SK-N-SH treated with all-trans-retinoic acid at 6 μM for 48 hours (cell line): Measurements from ENCODE around the gene ZNF219.

Experiments used
- OSR1 ChIP-seq: fragments of 250-450 bp; sonication (Bioruptor Pico); IDR thresholded peaks from 2 replicates; pipeline ENCODE4 v1.8.0; 2022; ENCODE audit warnings: moderate library complexity, mild to moderate bottlenecking, inconsistent platforms
- RARB ChIP-seq: fragments of 250-450 bp; sonication (Bioruptor Pico); IDR thresholded peaks from 2 replicates; pipeline ENCODE4 v1.8.0; 2021; ENCODE audit warnings: mild to moderate bottlenecking, moderate library complexity
- SNAI2 ChIP-seq: fragments of 250-450 bp; sonication (Bioruptor Pico); IDR thresholded peaks from 2 replicates; pipeline ENCODE4 v1.5.0; 2020; ENCODE audit warnings: mild to moderate bottlenecking, moderate library complexity
- TCF4 ChIP-seq: fragments of 250-450 bp; sonication (Bioruptor Pico); IDR thresholded peaks from 2 replicates; pipeline ENCODE4 v1.8.0; 2021; ENCODE audit warnings: mild to moderate bottlenecking, moderate library complexity, borderline replicate concordance
- ZC3H10 ChIP-seq: fragments of 250-450 bp; sonication (Bioruptor Pico); IDR thresholded peaks from 2 replicates; pipeline ENCODE4 v1.5.1; 2021; ENCODE audit warnings: mild to moderate bottlenecking, moderate library complexity
- ZFP30 ChIP-seq: fragments of 450-650 bp; formaldehyde crosslinking; IDR thresholded peaks from 2 replicates; pipeline ENCODE4 v1.5.0; 2022; ENCODE audit warnings: mild to moderate bottlenecking, moderate library complexity
- ZNF565 ChIP-seq: fragments of 450-650 bp; formaldehyde crosslinking; conservative IDR thresholded peaks from 2 replicates; pipeline ENCODE4 v1.5.0; 2020; ENCODE audit warnings: low read depth, mild to moderate bottlenecking, moderate library complexity
- TF ChIP-seq, protein P1 (sequence below): fragments of 250-450 bp; sonication (Bioruptor Pico); IDR thresholded peaks from 2 replicates; pipeline ENCODE4 v1.8.0; 2020; ENCODE audit warnings: mild to moderate bottlenecking, moderate library complexity, borderline replicate concordance
- TF ChIP-seq, protein P2 (sequence below): fragments of 250-450 bp; sonication (Bioruptor Pico); IDR thresholded peaks from 2 replicates; pipeline ENCODE4 v1.5.0; 2020; ENCODE audit warnings: mild to moderate bottlenecking, moderate library complexity
- TF ChIP-seq, protein P3 (sequence below): fragments of 250-450 bp; sonication (Bioruptor Pico); IDR thresholded peaks from 2 replicates; pipeline ENCODE4 v1.5.1; 2021; ENCODE audit warnings: mild to moderate bottlenecking, moderate library complexity

DNA sequence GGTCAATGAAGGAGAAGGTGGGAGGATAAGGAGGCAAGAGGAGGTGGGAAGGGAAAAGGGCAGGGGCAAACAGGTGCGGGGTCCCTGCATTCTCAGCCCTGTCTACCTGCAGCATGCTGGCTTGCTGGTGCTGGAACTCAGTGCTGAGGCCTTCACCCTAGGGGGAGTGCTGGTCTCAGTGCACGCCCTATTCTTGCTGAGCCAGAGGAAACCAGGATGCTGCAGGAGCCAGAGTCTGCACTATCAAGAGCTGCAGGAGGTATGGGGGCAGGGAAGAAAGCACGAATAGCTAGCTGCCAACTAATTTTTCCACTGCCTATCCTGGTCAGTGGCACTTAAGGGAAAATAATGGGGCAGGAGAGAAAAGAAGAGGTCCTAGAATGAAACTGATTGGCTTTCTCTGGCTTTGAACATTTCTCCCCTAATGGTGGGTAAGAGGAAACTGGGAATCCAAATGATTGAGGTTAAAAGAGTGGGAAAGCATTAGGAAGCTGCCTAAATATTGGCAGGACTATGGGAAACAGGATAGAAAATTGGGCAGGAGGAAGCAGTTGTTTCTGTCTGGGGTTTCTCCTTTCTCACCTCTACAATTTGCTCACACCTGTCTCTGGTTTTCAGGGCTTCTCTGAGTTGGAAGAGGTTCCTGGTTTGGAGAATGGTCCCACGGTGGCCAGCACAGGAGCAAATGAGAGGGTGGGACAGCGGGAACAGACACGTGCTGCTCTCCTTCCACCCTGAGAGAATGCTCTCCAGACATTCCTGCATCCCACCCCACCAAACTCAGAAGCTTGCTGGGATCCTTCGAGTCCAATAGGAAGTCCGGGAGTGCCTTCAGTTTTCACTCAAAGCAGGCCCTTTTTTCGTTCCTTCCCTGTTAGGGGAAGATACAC is 4.3 kb upstream of the ZNF219 start:
- TF ChIP-seq ZC3H10 (CRISPR knock-in tag) (no peak), TCF4 (CRISPR knock-in tag) (no peak), RARB (CRISPR knock-in tag) (no peak), SNAI2 (CRISPR knock-in tag) (no peak), ZNF565 (no peak), ZFP30 (CRISPR knock-in tag) (no peak), OSR1 (CRISPR knock-in tag) (no peak)
- TF ChIP-seq, protein P1, sequence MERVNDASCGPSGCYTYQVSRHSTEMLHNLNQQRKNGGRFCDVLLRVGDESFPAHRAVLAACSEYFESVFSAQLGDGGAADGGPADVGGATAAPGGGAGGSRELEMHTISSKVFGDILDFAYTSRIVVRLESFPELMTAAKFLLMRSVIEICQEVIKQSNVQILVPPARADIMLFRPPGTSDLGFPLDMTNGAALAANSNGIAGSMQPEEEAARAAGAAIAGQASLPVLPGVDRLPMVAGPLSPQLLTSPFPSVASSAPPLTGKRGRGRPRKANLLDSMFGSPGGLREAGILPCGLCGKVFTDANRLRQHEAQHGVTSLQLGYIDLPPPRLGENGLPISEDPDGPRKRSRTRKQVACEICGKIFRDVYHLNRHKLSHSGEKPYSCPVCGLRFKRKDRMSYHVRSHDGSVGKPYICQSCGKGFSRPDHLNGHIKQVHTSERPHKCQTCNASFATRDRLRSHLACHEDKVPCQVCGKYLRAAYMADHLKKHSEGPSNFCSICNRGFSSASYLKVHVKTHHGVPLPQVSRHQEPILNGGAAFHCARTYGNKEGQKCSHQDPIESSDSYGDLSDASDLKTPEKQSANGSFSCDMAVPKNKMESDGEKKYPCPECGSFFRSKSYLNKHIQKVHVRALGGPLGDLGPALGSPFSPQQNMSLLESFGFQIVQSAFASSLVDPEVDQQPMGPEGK = no peak
- TF ChIP-seq, protein P2, sequence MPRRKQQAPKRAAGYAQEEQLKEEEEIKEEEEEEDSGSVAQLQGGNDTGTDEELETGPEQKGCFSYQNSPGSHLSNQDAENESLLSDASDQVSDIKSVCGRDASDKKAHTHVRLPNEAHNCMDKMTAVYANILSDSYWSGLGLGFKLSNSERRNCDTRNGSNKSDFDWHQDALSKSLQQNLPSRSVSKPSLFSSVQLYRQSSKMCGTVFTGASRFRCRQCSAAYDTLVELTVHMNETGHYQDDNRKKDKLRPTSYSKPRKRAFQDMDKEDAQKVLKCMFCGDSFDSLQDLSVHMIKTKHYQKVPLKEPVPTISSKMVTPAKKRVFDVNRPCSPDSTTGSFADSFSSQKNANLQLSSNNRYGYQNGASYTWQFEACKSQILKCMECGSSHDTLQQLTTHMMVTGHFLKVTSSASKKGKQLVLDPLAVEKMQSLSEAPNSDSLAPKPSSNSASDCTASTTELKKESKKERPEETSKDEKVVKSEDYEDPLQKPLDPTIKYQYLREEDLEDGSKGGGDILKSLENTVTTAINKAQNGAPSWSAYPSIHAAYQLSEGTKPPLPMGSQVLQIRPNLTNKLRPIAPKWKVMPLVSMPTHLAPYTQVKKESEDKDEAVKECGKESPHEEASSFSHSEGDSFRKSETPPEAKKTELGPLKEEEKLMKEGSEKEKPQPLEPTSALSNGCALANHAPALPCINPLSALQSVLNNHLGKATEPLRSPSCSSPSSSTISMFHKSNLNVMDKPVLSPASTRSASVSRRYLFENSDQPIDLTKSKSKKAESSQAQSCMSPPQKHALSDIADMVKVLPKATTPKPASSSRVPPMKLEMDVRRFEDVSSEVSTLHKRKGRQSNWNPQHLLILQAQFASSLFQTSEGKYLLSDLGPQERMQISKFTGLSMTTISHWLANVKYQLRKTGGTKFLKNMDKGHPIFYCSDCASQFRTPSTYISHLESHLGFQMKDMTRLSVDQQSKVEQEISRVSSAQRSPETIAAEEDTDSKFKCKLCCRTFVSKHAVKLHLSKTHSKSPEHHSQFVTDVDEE (CRISPR knock-in tag) = no peak
- TF ChIP-seq, protein P3, sequence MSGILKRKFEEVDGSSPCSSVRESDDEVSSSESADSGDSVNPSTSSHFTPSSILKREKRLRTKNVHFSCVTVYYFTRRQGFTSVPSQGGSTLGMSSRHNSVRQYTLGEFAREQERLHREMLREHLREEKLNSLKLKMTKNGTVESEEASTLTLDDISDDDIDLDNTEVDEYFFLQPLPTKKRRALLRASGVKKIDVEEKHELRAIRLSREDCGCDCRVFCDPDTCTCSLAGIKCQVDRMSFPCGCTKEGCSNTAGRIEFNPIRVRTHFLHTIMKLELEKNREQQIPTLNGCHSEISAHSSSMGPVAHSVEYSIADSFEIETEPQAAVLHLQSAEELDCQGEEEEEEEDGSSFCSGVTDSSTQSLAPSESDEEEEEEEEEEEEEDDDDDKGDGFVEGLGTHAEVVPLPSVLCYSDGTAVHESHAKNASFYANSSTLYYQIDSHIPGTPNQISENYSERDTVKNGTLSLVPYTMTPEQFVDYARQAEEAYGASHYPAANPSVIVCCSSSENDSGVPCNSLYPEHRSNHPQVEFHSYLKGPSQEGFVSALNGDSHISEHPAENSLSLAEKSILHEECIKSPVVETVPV (CRISPR knock-in tag) = no peak
